HG02885 (cell line): ENCODE measurements around the gene TCERG1L.

Experiments used
- ATAC-seq: cut with Tn5 transposase; IDR thresholded peaks from one replicate; pipeline ENCODE4 v1.9.1; 2021; ENCODE audit warnings: mild to moderate bottlenecking; ENCODE audit not compliant: unreplicated experiment, poor library complexity

The TCERG1L gene

DNA sequence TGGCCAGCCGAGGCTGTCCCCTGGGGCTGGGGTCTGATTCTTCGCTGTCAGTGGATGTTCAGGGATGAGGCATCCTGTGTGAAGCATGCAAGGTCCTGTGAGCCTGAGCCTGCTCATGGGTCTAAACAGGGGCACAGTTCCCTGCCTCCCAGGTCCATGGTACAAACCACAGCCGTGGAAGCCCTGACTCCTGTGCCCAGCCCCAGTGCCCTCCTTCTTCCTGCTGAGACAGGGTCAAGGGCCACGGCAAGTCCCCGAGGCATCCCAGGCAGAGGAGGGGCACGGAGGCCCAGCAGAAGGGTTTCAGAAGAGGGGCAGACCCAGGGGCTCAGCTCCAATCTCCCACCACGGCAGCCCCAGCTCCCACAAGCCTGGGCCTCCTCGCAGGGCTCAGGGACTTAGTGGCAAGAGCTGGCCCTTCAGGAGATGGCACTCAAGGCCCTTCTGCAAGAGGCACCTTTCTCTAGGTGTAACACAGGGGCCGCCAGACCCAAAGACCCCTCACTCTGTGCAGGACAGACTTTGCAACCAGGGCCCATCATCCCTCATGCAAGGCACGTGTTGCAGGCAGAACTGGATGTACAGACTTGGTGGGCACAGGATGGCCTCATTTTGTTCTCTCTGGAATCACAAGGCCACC lies 248.8 kb downstream of the TCERG1L start:
- no peak for ATAC-seq

DNA sequence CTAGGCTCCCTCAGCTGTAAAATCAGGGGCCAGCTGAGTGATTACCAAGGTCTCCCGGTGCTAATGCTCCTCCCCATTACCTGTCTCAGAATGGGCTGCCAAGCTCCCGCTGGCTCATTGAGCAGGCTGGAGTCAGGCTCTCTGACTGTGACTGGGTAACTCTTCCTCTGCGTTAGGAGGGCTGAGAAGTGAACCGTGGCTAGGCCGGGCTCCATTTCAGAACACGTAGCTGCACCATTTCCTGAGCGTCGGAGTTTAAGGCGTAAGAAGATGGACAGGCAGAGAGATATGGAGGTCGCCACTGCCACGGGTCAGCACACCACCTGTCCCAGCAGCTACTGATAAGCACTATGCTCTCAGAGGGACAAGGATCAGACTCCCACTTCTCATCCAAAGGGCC lies 250.3 kb downstream of the TCERG1L start:
- ATAC-seq = no peak

DNA sequence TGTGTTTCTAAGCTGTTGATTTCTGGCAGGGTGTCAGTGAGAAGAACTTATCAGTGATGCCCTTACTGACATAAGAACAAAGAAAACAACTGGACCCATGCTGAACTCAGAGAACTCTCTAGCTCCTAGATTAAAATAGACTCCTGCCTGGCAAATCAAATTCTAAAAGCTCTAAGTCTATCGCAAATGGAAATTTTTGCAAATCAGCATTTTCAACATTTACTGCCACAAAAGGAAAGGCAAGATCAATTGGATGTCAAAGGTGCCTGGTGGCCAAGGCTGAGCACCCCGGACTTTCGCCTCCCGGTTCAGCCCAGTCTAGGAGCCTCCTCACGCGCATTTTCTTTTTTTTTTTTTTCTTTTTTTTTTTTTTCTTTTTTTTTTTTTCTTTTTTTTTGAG lies 251.6 kb downstream of the TCERG1L start:
- no peak for ATAC-seq

DNA sequence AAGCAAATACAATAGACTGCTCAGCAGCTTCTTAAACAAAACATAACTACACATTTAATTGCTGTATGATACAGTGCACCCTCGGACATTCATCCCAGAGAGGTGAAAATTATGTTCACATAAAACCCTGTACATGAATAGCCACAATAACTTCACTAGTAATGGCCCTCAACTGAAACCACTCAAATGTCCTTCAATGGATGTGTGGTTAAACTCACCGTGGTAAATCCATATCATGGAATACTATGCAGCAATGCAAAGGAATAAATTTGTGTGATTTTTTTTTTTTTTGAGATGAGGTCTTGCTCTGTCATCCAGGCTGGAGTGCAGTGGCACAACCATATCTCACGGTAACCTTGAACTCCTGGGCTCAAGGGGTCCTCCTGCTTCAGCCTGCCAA lies 252.7 kb downstream of the TCERG1L start:
- ATAC-seq = no peak

DNA sequence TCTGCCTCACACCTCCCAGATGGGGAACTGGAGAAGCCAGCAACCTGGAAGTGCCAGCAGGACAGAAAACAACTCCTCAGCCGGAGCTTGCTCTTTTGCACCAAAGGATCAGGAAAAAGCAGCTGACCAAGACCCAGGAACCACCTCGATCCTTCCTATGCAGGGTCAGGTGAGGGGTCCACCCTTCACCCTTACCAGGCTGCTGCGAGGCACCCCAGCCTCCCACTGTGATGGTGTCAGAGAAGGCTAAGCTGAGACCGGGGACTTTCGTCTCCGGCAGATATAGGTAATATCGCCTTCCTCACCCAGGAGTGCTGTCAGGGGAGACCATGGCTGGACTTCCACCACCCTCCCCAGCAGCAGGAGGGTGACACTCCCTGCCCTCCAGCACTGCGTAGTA lies 254.7 kb downstream of the TCERG1L start:
- no peak for ATAC-seq

DNA sequence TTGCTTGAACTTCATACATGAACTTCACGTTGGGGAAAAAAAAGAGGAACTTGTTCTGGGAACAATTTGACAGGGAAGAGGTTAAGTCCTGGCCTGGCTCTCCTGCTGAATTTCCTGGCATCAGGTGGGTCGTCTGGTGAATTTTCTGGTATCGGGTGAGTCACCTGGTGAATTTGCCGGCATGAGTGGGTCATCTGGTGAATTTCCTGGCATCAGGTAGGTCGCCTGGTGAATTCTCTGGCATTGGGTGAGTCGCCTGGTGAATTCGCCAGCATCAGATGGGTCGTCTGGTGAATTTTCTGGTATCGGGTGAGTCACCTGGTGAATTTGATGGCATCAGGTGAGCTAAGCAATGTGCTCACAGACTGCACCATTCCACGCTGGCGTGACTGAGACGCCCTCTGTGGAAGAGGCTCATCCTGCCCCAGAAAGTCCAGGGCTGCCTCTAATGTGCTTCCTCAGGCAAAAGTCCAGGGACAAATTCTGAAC lies 255.4 kb downstream of the TCERG1L start:
- ATAC-seq = no peak

DNA sequence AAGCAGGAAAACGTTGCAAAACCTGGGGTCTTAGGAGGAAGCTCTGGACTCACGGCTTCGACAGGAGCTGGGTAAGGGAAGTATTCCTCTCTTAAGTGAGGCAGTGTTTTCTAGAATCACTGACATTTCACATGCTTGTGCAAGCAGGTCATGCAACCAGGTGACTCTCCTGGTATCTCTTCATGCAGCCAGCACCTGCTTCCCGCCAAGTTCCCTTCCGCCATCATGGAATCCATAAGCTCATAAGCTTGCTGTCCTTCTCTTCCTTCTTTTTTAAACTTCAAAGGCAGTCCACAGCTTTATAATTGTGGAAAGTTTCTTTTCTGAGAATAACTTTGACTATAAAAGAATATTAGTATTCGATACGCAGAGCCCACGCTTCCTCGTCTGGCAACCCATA lies 256.1 kb downstream of the TCERG1L start:
- ATAC-seq = no peak

DNA sequence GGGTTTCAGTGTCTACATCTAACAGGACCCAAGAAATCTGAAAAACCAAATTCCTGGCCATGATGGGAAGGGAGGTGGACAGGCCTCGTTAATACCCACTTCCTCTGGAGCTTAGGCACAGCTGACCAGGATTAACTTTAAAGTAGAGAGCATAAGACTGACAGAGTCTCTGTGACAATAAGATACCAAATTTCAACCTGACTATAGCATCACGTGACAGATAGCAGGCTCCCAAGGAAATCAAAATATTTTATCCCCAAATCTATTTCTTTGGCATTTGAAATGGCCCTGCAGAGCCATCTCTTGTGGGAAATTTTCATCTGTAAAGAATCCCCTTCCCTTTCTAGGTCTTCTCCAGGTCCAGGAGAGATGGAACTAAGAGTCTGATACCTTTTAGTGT lies 258.3 kb downstream of the TCERG1L start:
- no peak for ATAC-seq

DNA sequence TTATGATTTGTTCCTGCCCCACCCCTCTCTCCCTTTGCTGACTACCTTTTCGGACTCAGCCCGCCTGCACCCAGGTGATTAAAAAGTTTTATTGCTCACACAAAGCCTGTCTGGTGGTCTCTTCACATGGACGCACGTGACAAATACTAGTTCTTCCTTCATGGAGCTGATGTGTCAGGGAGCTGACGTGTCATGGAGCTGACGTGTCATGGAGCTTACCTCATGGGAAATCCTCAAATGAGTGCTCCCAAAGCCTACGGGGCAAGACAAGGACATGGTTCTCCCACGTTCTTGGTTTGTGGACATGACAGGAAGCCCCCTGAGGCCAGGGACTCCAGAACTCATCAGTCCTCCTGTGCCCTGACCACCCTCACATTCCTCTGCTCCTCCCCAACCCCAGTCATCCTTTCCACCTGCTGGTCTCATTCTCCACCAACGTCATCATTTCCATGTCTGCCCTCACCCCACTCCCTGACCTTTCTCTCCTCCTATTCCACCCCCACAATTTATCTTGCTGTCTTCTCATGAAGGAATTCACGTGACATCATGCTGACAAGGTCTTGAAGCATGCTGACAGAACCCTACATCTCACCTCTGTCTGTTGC lies 261.3 kb downstream of the TCERG1L start:
- no peak for ATAC-seq

DNA sequence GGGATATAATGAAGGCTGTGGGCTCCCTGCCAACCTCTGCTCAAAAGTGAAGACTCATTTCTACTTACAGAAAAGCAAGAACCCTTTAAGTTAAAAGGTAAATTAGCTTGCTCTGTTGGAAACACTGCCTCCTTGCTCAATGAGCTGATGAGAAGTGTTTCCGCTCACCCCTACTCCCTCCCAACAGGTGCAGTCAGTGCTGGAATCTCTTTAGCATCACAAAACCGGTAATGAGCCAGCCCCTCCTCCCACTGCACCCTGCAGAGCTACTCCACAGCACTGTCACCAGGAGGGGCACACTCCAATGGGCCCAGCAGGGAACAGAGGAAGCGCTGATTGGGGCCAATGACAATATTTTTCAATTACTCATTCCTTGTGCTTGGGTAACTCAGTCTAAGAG lies 262.5 kb downstream of the TCERG1L start:
- no peak for ATAC-seq

DNA sequence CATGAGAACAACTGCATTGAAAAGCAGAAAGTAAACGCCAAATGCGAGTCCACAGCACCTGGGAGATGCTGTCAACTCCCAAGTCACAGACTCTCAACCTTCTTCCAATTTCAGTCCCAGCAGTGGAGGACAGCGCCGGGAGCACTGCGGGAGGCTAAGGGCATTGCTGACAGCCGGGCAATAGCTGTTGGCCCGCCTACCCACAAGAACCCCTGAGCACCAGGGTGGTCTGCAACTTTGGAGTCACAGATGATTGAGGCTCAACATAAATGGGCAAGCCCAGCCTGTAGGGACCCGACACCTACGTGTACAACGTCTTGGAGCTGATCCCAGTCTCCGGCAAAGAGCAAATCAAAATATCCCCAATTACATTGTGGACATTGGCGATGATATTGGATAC lies 262.9 kb downstream of the TCERG1L start:
- ATAC-seq = no peak

DNA sequence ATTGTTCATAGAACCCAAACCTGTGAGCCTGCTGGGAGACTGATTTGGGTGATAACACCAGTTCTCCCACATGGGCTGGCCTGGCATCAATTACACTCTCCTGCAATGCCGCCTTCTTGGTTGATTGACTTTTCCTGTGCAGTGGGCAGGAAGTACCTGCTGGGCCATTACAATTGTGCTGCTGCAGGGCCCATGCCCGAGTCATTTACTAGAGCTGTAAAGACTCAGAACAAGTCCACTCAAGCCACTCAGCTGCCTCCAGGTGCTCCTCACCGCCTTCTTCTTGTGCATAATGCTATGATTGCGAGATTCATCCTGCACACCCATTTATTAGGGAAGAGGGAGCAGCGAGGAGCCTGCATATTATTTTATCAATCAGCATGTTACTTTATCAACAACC lies 264.0 kb downstream of the TCERG1L start:
- no peak for ATAC-seq

DNA sequence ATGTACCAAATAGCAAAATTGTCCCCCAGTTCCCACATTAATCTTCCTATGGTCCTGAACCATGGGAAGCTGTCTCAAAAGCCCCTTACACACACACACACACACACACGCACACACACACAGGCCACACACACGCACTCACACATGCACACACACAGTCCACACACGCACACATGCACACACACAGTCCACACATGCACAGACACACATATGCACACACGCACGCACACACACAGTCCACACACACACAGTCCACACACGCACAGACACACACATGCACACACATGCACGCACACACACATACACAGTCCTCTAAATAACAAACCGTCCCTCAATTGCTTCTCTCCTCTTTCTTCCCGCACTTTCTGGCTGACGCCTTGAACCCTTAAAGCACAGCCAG lies 265.3 kb downstream of the TCERG1L start:
- ATAC-seq = no peak

DNA sequence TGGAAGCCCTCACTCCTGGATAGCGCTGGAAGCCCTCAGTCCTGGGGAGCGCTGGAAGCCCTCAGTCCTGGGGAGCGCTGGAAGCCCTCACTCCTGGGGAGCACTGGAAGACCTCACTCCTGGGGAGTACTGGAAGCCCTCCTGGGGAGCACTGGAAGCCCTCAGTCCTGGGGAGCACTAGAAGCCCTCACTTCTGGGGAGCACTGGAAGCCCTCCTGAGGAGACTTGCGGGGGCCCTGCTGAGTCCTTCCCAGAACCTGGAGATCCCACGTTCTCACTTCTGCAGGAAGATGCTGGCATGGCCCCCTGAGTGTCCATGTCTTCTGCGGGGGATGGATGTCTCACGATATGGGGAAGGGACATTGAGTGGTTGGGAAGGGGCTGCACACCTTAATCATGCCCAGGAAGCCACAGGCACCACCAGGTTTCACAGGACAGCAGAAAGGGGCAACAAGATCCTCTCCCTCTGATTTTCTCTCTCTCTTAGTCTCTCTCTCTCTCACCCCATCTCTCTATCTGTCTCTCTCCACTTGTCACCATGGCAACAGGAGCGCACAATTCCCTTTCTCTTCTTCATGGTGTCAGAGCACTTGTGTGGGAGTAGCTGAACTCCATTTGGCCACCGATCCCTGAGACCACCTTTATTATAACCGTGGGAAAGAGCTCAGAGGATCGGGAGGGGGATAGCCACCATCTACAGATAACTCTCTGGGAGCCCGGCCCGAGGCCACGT lies 267.0 kb downstream of the TCERG1L start:
- no peak for ATAC-seq

DNA sequence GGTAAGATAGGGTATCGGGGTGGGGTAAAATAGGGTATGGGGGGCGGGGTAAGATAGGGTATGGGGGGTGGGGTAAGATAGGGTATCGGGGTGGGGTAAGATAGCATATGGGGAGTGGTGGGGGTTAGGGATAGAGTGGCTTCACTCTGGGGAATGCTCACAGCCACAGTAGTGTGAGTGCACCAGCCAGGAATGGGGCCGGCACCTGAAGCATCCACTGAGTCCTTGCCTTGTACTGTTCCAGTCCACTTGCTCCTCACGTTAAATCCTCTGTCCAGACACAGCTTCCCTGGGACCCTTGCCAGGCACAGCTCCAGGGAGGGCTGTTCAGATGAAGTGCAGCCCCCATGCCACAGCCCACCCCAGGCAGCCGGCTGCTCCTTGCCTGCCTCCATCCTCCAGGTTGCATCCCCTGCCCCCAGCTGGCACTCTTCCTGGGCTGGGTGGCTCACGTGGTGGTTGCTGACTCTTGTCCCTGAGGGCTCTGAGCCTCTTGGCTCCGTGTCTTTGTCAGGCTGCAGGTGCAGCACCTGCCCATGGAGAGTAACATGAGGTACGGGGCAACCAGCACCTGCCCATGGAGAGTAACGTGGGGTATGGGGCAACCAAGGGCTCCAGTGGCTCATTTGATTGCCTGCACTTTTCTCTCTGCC lies 268.4 kb downstream of the TCERG1L start:
- ATAC-seq = no peak
